ENCODE results near the gene ELL2.

The ELL2 gene

GRCh38 chr5:95880081-95880926, 81.3 kb downstream of the ELL2 start:
- DNase-seq (ENCODE audit: low read depth): no peak

- DNase-seq (ENCODE audit: low read depth): no peak
Observed at GRCh38 chr5:95879661-95880060, 82.0 kb downstream of the ELL2 start.

- DNase-seq (ENCODE audit: low read depth): no peak
Observed at GRCh38 chr5:95878417-95879323, 83.0 kb downstream of the ELL2 start.

GRCh38 chr5:95876782-95877181, 84.9 kb downstream of the ELL2 start:
- no peak for DNase-seq (ENCODE audit: low read depth)

DNA sequence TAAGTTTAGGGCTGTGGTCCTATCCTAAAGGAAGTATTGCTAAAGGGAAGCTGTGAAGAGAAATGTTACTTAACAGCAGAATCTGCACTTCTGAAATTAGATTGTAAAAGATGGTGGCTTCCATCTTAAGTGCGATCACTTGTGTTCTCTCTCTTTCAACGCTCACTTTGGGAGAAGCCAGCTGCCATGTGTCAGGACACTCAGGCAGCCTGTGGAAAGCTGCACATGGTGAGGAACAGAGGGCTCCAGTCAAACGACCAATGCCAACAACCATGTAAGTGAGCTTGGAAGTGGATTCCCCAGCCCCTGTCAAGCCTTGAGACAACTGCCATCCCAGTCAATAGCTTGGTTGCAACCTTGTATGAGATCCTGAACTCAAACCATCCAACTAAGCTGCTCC, 87.4 kb downstream of the ELL2 start:
- DNase-seq (ENCODE audit: low read depth): no peak

DNA sequence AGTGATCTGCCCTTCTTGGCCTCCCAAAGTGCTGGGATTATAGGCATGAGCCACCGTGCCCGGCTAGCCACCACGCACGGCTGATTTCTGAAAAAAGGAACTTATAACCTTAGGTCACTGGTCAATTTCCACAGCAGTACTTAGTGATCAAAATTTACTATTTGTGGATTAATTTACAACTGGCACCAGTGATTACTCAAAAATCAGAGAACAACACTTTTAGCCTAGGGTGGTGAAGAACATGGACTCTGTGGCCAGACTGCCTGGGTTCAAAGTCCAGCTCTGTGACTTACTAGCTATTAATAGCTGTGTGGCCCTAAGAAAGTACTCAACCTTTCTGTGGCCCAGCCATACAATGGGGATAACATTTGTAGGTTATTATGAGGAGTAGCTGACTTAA, 88.3 kb downstream of the ELL2 start:
- no peak for DNase-seq (ENCODE audit: low read depth)

DNA sequence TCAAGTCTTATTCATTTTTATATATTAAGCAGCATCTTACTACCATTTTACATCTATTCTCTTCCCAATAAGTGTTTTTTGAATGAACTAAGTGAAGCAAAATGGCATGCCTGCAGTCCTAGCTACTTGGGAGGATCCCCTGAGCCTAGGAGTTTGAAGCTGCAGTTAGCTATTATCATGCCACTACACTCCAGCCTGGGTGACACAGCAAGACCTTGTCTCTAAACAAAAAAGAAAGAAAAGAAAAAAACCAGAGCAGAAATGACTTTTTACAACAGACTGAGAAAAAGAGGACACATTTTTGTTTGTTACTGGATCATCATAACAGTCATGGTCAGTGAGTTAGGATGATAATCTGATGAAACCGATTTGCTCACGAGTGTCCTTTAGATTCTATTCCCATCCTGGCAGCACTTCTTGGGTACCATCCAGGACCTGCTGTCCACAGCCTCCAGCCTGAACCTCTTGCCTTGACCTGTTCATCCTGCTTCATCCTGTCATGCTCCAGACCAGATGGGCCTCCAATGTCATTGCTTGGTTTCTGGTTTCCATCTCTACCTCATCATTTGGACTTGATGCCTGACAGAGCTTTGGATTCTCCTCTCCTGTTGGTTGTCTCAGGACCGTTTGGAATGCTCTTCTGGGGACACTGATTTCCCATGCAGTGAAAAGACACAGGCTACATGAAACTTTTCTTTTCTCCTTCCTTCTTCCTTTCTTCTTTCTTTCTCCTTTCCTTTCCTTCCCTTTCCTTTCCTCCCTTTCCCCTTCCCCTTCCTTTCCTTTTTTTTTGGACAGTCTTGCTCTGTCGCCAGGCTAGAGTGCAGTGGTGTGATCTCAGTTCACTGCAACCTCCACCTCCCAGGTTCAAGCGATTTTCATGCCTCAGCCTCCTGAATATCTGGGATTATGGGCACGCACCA, 89.0 kb downstream of the ELL2 start:
- no peak for DNase-seq (ENCODE audit: low read depth)

DNA sequence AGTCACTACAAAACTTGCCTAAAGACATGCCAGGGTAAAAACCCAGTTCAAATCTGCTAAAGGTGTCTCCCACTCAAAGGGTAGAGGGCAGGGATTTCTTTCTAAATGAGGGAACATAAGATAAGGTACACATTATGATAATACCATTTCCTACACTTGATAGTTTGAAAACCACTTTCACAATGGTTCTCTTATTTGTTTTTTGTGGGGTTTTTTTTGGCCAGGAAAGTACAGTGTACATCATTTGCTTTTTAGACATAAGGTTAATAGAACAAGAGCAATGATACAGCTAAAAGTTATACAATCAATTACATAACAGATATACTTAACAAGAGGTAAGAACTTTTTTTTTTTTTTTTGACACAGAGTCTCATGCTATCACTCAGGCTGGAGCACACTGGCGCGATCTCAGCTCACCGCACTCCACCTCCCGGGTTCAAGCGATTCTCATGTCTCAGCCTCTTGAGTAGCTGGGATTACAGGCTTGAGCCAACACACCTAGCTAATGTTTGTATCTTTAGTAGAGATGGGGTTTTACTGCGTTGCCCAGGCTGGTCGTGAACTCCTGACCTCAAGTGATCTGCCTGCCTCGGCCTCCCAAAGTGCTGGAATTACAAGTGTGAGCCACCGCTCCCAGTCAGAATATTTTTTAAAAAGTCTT, 90.4 kb downstream of the ELL2 start:
- no peak for DNase-seq (ENCODE audit: low read depth)

DNA sequence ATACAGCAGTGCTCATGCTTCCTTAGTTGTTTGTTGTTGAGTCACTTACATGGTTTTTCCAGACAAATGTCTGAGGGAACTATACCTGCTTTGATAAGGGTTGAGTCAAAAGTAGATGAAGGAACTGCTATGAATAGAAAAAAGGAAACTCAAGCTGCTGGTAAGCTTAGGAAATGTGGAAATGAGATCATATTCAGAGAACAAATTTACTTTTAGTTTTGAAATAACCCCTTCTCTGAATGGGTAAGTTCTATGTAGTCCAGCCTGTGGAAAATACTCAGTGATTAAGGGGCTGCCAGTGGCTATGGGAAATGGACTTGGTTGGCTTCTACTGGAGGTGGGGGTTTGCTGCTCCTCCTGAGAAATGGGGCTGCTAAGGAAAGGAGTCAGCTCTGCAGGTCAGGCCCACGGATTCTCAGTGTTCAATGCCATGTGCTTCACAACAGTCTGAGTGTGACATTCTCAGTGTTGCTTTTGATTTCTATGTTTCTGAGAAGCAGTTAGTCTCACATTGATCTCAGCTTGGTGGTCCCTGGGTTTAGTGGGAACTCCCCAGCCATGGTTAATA, 91.5 kb downstream of the ELL2 start:
- peak; percentile 52 for DNase-seq (ENCODE audit: low read depth)

- peak; percentile 43 for DNase-seq (ENCODE audit: low read depth)
Observed at GRCh38 chr5:95869173-95869855, 92.3 kb downstream of the ELL2 start.

DNA sequence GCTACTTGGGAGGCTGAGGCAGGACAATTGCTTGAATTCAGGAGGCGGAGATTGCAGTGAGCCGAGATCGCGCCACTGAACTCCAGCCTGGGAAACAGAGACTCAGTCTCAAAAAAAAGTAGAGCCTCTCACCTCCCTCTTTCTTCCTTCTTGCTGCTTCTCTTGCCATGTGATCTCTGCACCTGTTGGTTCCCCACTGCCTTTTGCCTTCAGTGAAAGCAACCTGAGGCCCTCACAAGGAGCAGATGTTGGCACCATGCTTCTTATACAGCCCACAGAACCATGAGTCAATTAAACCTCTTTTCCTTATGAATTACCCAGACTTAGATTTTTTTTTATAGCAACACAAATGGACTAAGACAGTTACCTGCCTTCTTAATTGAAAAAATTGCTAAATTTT, 93.5 kb downstream of the ELL2 start:
- DNase-seq (ENCODE audit: low read depth): no peak

DNA sequence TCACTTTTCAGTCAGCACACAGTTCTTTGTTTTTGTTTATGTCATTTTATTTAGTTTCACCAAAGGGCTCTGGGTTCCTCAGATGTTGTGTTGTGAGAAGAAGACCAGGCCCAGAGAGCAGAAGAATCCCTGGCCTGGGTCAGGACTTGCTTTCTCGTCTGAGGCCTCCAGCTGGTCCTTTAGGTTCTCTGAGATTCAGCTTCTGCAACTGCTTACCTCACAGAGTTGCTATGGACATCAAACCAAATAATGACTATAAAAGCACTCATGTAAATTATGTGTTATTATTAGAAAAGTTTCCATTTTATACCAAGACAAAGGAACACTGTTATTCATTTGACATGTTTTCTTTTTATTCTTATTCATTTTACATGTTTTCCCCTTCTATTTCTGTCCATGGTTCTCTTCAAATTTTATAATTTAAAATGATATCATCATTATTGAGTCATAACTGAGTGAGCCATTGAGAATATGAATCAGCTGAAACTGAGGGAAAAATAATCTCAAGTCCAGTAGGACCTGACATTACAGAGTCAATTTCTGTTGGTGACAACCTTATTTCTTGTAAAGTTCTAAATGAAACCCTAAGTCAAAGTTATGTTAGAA, 95.1 kb downstream of the ELL2 start:
- no peak for DNase-seq (ENCODE audit: low read depth)

DNA sequence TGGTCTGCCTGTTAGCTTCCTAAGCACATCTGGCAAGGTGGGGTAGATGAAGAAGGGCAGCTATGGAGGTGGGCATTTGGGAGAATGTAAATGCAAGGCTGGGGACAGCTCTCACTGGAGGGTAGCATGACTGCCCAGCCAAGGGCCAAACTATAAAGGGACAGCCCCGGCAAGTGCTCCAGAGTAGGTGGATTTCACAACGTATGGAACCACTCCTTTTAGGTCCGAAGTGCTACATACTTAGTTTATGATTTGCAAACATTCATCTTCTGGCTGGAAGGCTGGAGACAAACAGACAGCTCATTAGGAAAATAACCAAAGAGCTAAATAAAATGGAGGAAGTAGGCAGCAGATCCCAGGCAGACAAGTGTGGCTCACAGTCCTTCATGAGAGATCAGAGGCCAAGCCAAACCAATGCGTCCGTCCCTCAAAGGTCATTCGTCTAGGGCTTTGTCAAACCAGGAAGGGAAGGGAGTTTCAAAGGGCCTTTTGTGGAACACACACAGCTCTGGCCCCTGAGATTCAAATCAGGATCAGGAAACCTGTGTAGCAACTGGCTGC, 96.6 kb downstream of the ELL2 start:
- DNase-seq (ENCODE audit: low read depth): no peak

GRCh38 chr5:95864456-95864855, 97.2 kb downstream of the ELL2 start:
- no peak for DNase-seq (ENCODE audit: low read depth)

GRCh38 chr5:95863383-95863757, 98.3 kb downstream of the ELL2 start:
- DNase-seq (ENCODE audit: low read depth): no peak

DNA sequence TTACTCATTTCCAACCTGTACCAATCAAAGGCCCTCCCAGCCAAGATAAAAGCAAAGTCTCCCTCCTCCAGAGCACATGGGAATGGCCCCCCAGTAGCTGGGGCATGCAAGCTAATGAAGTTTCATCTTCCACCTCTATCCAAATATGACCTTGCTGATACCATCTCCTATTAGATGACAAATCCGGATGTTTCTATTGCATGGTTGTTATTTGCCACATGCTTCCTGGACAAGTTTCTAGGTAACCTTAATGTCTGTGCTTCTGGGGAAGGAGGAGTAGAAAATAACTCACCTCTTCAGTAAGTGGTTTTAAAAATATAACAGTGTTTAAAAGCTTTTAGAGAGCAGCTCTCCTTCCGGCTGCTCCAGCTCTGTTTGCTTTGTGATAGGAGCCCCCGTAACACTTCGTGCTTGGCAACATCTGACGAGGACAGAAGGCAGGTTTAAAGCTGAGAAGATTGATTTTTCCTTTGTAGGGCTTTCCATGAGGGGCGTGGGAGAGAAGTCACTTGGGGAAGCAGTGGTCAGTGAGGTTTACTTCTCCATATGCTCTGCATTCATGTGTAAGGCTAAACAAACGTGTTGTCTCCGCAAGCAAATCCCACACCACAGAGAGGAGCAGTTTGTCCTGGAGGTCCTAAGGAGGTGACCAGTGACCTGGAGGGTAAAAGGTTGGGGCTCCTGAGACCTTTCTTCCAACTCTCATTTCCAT, 98.8 kb downstream of the ELL2 start:
- DNase-seq (ENCODE audit: low read depth): no peak

GRCh38 chr5:95861864-95862561, 99.6 kb downstream of the ELL2 start:
- DNase-seq (ENCODE audit: low read depth): no peak

DNA sequence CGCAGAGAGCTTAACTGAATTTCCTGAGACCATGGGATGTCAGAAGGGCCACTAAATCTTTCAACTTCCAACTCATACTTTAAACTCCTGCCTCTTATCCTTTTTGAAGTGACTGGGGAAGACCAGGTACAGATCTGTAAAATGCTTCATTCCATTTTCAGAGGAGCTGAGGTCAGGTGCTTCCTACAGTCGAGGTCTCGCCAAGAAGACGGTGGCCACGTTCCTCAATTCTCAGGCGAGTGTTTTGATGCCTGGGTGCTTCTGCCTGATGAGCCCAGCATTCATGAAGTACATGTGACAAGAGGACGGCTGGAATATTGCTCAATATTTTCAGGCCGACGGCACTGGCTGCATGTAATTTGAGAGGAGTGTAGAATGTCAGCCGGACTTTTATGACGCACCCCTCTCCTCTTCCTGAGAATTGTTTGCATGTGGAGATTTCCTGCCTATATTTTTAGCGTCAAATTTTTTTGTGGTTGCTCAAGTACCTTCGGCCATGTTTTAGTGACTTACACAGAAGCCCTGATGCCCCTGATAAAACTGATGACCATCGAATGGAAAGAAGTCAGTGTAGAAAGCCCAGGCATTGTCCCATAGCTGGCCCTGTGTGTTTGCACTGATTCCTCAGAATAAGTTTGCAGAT, 100.3 kb downstream of the ELL2 start:
- no peak for DNase-seq (ENCODE audit: low read depth)

Data from activated T-cell treated with anti-CD3 and anti-CD28 coated beads for 24 hours (primary cell).